ENCODE results near the gene RAB1B. TPM values are rescaled to one million over a fixed set of nuclear protein-coding genes. Genes with fewer than 3 reads are reported as not detected.
"Not testable (repeated sequence)": the region's sequence is repeated elsewhere in the genome, so short reads cannot be mapped to it uniquely, and the experiment has no call there.

RAB1B gene
- total and polyA plus RNA-seq, 4 donors: 78.6 to 203 (median 168) TPM

DNA sequence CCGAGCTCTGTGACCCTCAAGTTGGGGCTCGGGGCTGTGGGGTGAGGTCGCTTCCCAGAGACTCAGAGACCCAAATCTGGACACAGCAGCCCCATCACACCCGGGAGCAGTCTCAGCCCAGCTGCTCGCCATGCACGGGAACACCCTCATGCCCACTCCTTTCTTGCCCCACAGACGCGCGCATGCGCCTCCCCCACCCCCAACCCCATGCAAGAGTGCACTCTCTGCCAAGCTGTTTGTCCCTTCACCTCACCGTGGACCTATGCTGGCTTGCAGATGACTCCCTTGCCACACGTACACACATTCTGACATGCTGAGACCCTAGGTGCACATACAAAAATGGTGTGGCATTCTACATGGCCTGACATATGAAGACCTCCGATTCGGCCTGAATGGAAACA, 48.9 kb downstream of the RAB1B start:
- no peak overlapping the region for H3K4me3 ChIP-seq
- TF ChIP-seq, protein P1, sequence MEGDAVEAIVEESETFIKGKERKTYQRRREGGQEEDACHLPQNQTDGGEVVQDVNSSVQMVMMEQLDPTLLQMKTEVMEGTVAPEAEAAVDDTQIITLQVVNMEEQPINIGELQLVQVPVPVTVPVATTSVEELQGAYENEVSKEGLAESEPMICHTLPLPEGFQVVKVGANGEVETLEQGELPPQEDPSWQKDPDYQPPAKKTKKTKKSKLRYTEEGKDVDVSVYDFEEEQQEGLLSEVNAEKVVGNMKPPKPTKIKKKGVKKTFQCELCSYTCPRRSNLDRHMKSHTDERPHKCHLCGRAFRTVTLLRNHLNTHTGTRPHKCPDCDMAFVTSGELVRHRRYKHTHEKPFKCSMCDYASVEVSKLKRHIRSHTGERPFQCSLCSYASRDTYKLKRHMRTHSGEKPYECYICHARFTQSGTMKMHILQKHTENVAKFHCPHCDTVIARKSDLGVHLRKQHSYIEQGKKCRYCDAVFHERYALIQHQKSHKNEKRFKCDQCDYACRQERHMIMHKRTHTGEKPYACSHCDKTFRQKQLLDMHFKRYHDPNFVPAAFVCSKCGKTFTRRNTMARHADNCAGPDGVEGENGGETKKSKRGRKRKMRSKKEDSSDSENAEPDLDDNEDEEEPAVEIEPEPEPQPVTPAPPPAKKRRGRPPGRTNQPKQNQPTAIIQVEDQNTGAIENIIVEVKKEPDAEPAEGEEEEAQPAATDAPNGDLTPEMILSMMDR (IDR thresholded peaks at IDR 0.05; ENCODE audit: control extremely low read depth, extremely low read depth): no peak
- ATAC-seq (ENCODE audit: insufficient read depth, low FRiP score) (no peak), DNase-seq (peak; percentile 87 to 88 (median 87))
- peak overlapping the region; percentile 63 to 88 for H3K27ac ChIP-seq (ENCODE audit: low read depth in 1 of 2, low read length in 1 of 2)
- peak overlapping the region in 1 of 2 donors; percentile 40 for H3K9ac ChIP-seq (ENCODE audit: insufficient read depth in 1 of 2, low read length in 2 of 2)
- H3K9me3 ChIP-seq (ENCODE audit: control insufficient read depth in 4 of 4, insufficient read depth in 3 of 4, low read length in 3 of 4): no peaks in the 10 kb centered on the region
- H3K27me3 ChIP-seq (ENCODE audit: control insufficient read depth in 3 of 3, insufficient read depth in 3 of 3, low read length in 2 of 3): no peaks in the 10 kb centered on the region
- H3K4me1 ChIP-seq (ENCODE audit: control insufficient read depth in 5 of 5, insufficient read depth in 5 of 5, low read length in 5 of 5): peaks cover 0 to 41% (median 18%) of the 10 kb centered on the region in 5 donors
- WGBS, 2 donors: 3 to 10% methylated on average over 14 of the region's 14 CpGs
- H3K36me3 ChIP-seq (ENCODE audit: control insufficient read depth in 4 of 4, insufficient read depth in 4 of 4, low read length in 4 of 4): peaks cover 0 to 3% (median 0%) of the 10 kb centered on the region in 4 donors

DNA sequence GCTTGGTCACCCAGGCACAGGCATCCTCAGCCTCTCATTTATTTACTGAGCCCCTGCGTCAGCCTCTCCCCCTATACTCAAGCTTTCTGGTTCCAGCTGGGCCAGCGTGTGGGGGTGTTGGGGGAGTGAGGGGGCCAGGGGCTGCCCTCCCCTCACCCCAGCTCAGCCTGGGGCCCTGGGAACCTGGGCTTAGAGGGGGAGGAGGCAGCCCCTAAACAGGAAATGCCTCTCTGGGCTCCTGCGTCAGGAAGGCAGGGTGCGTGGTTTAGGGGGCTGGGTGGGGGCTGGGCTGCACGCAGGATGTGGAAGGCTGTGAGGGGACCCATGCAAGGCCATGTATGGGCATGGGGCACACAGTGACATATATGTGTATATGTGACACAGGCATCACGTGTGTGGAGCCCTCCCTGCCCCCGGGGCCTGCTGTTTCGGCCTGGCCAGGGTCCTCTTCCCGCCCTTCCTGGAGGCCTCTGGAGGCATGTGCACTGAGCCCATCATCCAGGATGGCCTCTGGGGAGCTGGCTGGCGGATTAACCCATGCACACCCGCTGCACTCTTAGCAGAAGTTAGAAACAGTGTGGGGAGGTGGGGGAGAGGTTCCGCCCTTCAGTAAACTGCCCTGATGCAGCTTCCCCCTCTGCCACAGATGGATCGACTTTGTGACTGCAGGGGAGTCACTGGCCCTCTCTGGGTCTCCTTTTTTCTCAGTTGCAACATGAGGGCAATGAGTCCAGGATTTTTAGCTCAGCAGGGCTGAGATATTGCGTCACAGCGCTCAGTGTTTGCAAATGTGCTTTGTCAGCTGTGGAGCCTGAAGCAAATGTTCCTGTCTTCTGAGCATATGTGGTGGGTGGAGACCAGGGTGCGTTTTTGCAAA, 49.5 kb downstream of the RAB1B start:
- TF ChIP-seq, protein P1 (IDR thresholded peaks at IDR 0.05; ENCODE audit: control extremely low read depth, extremely low read depth): no peak
- 11 to 24% methylated on average over 16 of the region's 16 CpGs for WGBS, 2 donors
- peak overlapping the region; percentile 63 to 88 for H3K27ac ChIP-seq (ENCODE audit: low read depth in 1 of 2, low read length in 1 of 2)
- DNase-seq (peak; percentile 83 to 95 (median 90)), ATAC-seq (ENCODE audit: insufficient read depth, low FRiP score) (peak; percentile 15)
- no peaks in the 10 kb centered on the region for H3K27me3 ChIP-seq (ENCODE audit: control insufficient read depth in 3 of 3, insufficient read depth in 3 of 3, low read length in 2 of 3)
- H3K9me3 ChIP-seq (ENCODE audit: control insufficient read depth in 4 of 4, insufficient read depth in 3 of 4, low read length in 3 of 4): no peaks in the 10 kb centered on the region
- H3K4me3 ChIP-seq: no peak overlapping the region
- H3K4me1 ChIP-seq (ENCODE audit: control insufficient read depth in 5 of 5, insufficient read depth in 5 of 5, low read length in 5 of 5): peaks cover 0 to 39% (median 18%) of the 10 kb centered on the region in 5 donors
- H3K9ac ChIP-seq (ENCODE audit: insufficient read depth in 1 of 2, low read length in 2 of 2): peak overlapping the region in 1 of 2 donors; percentile 79
- H3K36me3 ChIP-seq (ENCODE audit: control insufficient read depth in 4 of 4, insufficient read depth in 4 of 4, low read length in 4 of 4): peaks cover 0 to 3% (median 0%) of the 10 kb centered on the region in 4 donors

DNA sequence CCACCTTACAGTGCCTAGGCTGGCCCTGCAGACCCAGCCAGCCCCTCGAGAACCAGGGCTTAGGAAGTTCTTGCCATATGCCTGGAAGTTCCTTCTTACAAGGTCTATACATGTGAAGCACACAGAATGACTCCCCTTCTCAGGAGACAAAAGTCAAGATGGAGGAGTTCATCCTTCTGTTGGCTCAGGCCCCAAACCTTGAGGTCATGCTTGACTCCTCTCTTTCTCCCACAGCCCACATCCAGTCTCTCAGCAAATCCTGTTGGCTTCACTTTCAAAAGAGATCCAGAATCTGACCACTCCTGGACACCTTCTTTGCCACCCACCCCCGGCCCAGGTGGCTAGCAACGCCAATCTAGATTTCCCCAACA, 50.1 kb downstream of the RAB1B start:
- H3K9ac ChIP-seq (ENCODE audit: insufficient read depth in 1 of 2, low read length in 2 of 2): peak overlapping the region in 1 of 2 donors; percentile 79

GRCh38 chr11:66320289-66320688, 51.9 kb downstream of the RAB1B start:
- H3K36me3 ChIP-seq (ENCODE audit: control insufficient read depth in 4 of 4, insufficient read depth in 4 of 4, low read length in 4 of 4); H3K9ac ChIP-seq (ENCODE audit: insufficient read depth in 1 of 2, low read length in 2 of 2); H3K4me3 ChIP-seq; DNase-seq; H3K9me3 ChIP-seq (ENCODE audit: control insufficient read depth in 4 of 4, insufficient read depth in 3 of 4, low read length in 3 of 4); H3K27ac ChIP-seq (ENCODE audit: low read depth in 1 of 2, low read length in 1 of 2); H3K27me3 ChIP-seq (ENCODE audit: control insufficient read depth in 3 of 3, insufficient read depth in 3 of 3, low read length in 2 of 3); ATAC-seq (ENCODE audit: insufficient read depth, low FRiP score): not testable (repeated sequence)
- 95 to 97% methylated on average over 1 to 2 of the region's 2 CpGs for WGBS, 2 donors
- peaks cover 0 to 36% (median 26%) of the 10 kb centered on the region in 5 donors for H3K4me1 ChIP-seq (ENCODE audit: control insufficient read depth in 5 of 5, insufficient read depth in 5 of 5, low read length in 5 of 5)

More for the DNA sequence above, 50.1 kb downstream of the RAB1B start:
- DNase-seq (no peak), ATAC-seq (ENCODE audit: insufficient read depth, low FRiP score) (no peak)
- TF ChIP-seq, protein P1 (IDR thresholded peaks at IDR 0.05; ENCODE audit: control extremely low read depth, extremely low read depth): no peak
- peaks cover 0 to 3% (median 0%) of the 10 kb centered on the region in 4 donors for H3K36me3 ChIP-seq (ENCODE audit: control insufficient read depth in 4 of 4, insufficient read depth in 4 of 4, low read length in 4 of 4)
- H3K27me3 ChIP-seq (ENCODE audit: control insufficient read depth in 3 of 3, insufficient read depth in 3 of 3, low read length in 2 of 3): no peaks in the 10 kb centered on the region
- H3K9me3 ChIP-seq (ENCODE audit: control insufficient read depth in 4 of 4, insufficient read depth in 3 of 4, low read length in 3 of 4): no peaks in the 10 kb centered on the region
- WGBS, 2 donors: 71 to 74% methylated on average over 3 of the region's 3 CpGs
- H3K4me1 ChIP-seq (ENCODE audit: control insufficient read depth in 5 of 5, insufficient read depth in 5 of 5, low read length in 5 of 5): peaks cover 0 to 39% (median 18%) of the 10 kb centered on the region in 5 donors
- H3K4me3 ChIP-seq: no peak overlapping the region
- H3K27ac ChIP-seq (ENCODE audit: low read depth in 1 of 2, low read length in 1 of 2): peak overlapping the region in 1 of 2 donors; percentile 88

DNA sequence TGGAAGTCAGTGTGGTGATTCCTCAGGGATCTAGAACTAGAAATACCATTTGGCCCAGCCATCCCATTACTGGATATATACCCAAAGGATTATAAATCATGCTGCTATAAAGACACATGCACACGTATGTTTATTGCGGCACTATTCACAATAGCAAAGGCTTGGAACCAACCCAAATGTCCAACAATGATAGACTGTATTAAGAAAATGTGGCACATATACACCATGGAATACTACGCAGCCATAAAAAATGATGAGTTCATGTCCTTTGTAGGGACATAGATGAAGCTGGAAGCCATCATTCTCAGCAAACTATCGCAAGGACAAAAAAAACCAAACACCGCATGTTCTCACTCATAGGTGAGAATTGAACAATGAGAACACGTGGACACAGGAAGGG, 52.3 kb downstream of the RAB1B start:
- not testable (repeated sequence) for H3K9me3 ChIP-seq (ENCODE audit: control insufficient read depth in 4 of 4, insufficient read depth in 3 of 4, low read length in 3 of 4); ATAC-seq (ENCODE audit: insufficient read depth, low FRiP score); DNase-seq; H3K9ac ChIP-seq (ENCODE audit: insufficient read depth in 1 of 2, low read length in 2 of 2); H3K27me3 ChIP-seq (ENCODE audit: control insufficient read depth in 3 of 3, insufficient read depth in 3 of 3, low read length in 2 of 3); H3K4me3 ChIP-seq; H3K27ac ChIP-seq (ENCODE audit: low read depth in 1 of 2, low read length in 1 of 2); H3K36me3 ChIP-seq (ENCODE audit: control insufficient read depth in 4 of 4, insufficient read depth in 4 of 4, low read length in 4 of 4)
- peaks cover 0 to 38% (median 30%) of the 10 kb centered on the region in 5 donors for H3K4me1 ChIP-seq (ENCODE audit: control insufficient read depth in 5 of 5, insufficient read depth in 5 of 5, low read length in 5 of 5)
- WGBS, 2 donors: 87 to 88% methylated on average over 6 of the region's 6 CpGs
